Activated CD8-positive, alpha-beta memory T cell treated with anti-CD3 and anti-CD28 coated beads, Interleukin-2, amount 50 U/mL, for 48 hours (primary cell): Measurements from ENCODE around the gene SCAP.

Source experiments
- DNase-seq: peaks from one replicate; pipeline ENCODE4 v3.0.0-alpha.2; 2020

Gene SCAP

DNA sequence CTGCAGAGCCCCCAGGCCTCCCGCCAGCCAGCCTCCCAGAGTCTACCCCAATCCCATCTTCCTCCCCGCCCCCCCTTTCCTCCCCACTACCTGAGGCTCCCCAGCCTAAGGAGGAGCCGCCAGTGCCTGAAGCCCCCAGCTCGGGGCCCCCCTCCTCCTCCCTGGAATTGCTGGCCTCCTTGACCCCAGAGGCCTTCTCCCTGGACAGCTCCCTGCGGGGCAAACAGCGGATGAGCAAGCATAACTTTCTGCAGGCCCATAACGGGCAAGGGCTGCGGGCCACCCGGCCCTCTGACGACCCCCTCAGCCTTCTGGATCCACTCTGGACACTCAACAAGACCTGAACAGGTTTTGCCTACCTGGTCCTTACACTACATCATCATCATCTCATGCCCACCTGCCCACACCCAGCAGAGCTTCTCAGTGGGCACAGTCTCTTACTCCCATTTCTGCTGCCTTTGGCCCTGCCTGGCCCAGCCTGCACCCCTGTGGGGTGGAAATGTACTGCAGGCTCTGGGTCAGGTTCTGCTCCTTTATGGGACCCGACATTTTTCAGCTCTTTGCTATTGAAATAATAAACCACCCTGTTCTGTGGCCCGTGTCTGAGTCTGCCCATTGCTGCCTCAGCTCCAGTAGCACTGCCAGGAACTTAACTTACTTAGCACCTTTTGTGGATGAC lies 62.8 kb downstream of the SCAP start:
- DNase-seq: no peak

DNA sequence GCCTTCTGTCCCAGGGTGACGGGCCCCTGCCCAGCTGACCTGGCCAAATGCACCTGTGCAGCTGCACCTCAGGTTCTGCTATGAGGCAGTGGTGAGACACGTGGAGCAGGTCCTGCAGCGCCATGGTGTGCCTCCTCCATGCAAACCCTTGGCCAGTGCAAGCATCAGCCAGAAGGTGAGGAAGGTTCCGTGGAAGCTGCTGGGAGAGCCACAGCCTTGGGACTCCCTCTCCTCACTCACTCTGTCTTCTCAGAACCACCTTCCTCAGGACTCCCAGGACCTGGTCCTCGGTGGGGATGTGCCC lies 63.3 kb downstream of the SCAP start:
- DNase-seq: no peak

GRCh38 chr3:47411696-47412452 lies 63.9 kb downstream of the SCAP start:
- DNase-seq: no peak

- DNase-seq: no peak
These were observed 64.7 kb downstream of the SCAP start for GRCh38 chr3:47410801-47411646.

GRCh38 chr3:47410417-47410720 lies 65.4 kb downstream of the SCAP start:
- no peak for DNase-seq

GRCh38 chr3:47409688-47410416 lies 65.9 kb downstream of the SCAP start:
- DNase-seq: no peak

DNA sequence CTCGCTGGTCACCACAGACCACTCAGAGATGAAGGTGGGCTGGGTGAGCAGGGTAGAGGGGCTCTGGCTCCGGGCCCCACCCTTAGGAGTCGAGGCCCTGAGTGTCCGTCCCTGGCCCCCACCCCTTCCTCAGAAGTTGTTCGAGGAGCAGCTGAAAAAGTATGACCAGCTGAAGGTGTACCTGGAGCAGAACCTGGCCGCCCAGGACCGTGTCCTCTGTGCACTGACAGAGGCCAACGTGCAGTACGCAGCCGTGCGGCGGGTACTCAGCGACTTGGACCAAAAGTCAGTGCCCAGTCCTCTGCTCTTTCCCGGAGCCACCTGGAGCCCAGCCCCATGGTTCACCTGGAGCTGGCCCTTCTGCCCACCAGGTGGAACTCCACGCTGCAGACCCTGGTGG lies 66.5 kb downstream of the SCAP start:
- no peak for DNase-seq

DNA sequence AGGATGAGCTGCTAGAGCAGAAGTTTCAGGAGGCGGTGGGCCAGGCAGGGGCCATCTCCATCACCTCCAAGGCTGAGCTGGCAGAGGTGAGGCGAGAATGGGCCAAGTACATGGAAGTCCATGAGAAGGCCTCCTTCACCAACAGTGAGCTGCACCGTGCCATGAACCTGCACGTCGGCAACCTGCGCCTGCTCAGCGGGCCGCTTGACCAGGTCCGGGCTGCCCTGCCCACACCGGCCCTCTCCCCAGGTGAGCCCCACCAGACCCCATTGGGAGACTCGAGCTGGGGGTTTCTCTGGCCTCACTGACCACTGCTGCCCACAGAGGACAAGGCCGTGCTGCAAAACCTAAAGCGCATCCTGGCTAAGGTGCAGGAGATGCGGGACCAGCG lies 66.9 kb downstream of the SCAP start:
- no peak for DNase-seq

- no peak for DNase-seq
These were observed 67.6 kb downstream of the SCAP start for GRCh38 chr3:47407896-47408838.

DNA sequence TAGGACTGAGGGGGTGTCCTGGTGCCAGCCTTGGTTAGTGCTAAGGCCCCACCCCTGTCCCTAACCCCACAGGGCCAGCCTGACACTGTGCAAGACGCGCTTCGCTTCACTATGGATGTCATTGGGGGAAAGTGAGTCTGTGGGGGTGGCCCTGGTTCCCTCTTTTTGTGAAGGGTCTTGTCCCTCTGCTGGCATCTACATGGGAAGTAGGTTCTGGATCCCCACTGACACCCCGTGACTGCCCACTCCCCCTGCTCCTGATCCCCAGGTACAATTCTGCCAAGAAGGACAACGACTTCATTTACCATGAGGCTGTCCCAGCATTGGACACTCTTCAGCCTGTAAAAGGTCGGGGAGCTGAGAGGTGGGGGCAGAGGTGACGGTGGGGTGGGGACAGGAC lies 68.5 kb downstream of the SCAP start:
- no peak for DNase-seq

DNA sequence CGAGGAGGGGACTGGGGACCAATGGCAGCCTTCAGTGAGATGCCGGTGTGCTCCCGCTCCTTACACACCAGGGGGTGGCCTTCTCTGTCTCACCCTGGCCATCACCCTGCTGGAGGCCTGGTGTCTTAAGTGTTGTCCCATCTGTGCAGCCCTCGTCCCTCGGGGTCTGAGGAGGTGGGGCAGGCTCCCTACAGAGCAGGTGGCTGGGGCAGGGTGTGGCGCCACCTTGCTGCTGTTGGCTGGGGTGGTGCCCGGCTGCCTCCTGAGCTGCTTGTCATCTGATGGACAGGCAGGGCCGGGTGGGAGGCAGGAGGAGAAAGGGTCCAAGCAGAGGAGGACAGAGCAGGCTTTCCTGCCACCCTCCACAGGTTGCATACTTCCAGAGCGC lies 69.0 kb downstream of the SCAP start:
- no peak for DNase-seq

DNA sequence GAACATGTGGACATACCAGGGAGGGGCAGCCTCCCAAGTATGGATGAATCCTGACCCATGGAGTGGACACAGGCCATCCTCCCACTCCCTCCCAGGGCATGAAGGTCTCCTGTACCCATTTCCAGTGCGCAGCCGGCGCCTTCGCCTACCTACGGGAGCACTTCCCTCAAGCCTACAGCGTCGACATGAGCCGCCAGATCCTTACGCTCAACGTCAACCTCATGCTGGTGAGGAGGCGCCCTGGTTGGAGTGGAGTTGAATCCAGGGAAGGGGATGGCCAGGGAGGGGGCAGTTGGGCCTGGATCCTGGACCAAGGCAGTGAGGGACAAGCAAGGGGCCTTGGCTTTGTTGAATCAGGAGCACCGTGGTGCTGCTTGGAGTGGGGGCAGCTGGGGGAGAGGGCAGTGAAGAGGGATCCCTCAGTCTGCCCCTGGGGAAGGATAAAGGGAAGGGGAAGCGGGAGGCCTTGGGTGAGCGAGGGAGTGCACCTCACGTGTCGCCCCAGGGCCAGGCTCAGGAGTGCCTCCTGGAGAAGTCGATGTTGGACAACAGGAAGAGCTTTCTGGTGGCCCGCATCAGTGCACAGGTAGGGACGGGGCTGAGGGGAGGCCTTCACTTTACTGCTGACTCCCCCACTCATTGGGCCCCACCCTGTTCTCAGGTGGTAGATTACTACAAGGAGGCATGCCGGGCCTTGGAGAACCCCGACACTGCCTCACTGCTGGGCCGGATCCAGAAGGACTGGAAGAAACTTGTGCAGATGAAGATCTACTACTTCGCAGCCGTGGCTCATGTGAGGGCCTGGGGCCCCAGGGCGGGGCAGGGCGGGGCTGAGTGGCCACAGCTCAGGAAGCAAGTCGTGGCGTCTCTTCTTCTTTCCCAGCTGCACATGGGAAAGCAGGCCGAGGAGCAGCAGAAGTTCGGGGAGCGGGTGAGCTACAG lies 69.7 kb downstream of the SCAP start:
- DNase-seq: no peak

- DNase-seq: no peak
These were observed 70.6 kb downstream of the SCAP start for GRCh38 chr3:47404955-47405790.

DNA sequence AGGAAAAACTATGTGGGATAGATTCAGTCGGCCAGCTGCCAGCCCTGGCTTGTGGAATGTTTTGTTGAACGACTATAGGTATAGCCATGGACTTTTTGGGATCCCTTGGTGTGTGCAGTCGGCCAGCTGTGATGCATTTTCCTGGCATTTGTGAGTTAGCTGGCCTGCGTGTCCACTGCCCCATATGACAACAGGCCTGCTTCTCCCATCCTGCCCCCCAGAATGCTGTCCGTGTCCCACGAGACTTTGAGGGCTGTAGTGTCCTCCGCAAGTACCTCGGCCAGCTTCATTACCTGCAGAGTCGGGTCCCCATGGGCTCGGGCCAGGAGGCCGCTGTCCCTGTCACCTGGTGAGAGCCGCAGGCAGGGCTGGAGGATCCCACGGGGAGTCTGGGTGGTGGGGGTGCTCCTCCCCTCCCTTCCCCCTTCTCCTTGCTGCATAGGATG lies 71.3 kb downstream of the SCAP start:
- no peak for DNase-seq

GRCh38 chr3:47399531-47400270 lies 76.0 kb downstream of the SCAP start:
- no peak for DNase-seq

GRCh38 chr3:47399016-47399415 lies 76.7 kb downstream of the SCAP start:
- no peak for DNase-seq

GRCh38 chr3:47398228-47398627 lies 77.5 kb downstream of the SCAP start:
- DNase-seq: no peak

DNA sequence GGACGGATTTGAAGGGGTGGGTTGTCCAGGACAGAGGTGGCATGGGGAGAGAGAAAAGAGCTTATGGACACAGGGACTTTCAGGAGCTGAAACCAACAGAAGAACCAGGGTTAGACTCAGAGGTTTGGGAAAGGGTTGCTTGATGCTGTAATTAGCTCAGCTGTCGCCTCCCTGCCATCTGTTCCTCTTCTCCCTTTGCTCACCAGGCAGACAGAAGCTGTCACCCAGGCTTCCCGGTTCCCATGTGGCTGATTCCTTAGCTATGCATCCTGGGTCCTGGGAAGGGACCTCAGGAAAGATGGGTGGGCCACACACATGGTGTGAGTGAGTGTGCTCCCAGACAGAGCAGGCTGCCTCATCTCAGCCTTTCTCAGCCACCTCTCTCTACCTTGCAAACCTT lies 80.9 kb downstream of the SCAP start:
- DNase-seq: no peak

DNA sequence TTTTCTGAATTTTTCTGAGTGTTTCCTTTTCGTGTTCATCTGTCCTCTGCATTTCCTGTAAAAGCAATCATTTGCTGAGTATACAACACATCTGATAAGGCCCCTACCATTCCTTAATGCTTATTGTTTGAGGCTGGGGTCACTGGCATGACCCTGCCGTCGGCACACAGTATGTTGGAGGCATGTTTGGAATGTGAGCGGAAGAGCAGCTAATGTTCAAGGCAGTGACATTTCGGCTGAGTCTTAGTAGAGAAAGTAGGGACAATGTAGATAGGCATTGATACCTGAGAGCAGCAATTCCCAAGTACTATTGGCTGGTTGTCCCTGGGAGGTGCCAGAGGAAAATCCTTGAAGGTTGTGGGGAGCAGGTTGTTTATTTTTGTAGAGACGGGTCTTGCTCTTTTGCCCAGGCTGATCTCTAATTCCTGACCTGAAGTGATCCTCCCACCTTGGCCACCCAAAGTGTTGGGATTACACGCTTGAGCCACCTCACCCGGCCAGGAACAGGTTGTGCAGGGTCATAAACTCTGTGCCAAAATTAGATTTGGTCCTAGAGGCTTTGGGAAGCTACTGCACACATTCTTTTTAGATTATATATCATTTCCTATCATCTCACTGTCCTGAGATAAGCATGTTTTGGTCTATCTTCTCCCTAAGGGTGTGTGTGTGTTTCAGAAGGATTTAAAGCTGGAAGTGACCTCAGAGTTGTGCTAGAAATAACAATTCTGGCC lies 81.4 kb downstream of the SCAP start:
- DNase-seq: no peak
